OCI-LY1 (cell line): ENCODE measurements around the gene CCDC57.

ENCODE experiments used
- H2AFZ ChIP-seq: fragments of 200-600 bp; sonication (generic), shearing (Covaris generic); 2 replicates; pipeline ENCODE4 v1.6.0; 2014; ENCODE audit warnings: antibody characterized with exemption, mild to moderate bottlenecking, low read length
- H3F3A ChIP-seq: fragments of 200-600 bp; sonication (generic), shearing (Covaris generic); 2 replicates; pipeline ENCODE4 v1.6.0; 2014; ENCODE audit warnings: mild to moderate bottlenecking, antibody characterized with exemption, low read length, moderate library complexity; ENCODE audit not compliant: insufficient read depth
- H3K27ac ChIP-seq: fragments of 200-600 bp; sonication (generic); 2 replicates; pipeline ENCODE4 v1.5.1; 2014; ENCODE audit warnings: low read length, mixed run types, mild to moderate bottlenecking, low read depth; ENCODE audit not compliant: poor library complexity, severe bottlenecking
- H3K27me3 ChIP-seq: fragments of 200-600 bp; sonication (generic); 2 replicates; pipeline ENCODE4 v1.6.0; 2014; ENCODE audit warnings: antibody characterized with exemption, mild to moderate bottlenecking, low read length, moderate library complexity; ENCODE audit not compliant: insufficient read depth
- H3K36me3 ChIP-seq: fragments of 200-600 bp; sonication (generic); 2 replicates; pipeline ENCODE4 v1.6.1; 2014; ENCODE audit warnings: mild to moderate bottlenecking, antibody characterized with exemption, low read length, moderate library complexity, mixed read lengths; ENCODE audit not compliant: insufficient read depth
- H3K4me1 ChIP-seq: fragments of 200-600 bp; sonication (generic); 2 replicates; pipeline ENCODE4 v1.5.1; 2014; ENCODE audit warnings: mild to moderate bottlenecking, low read length, moderate library complexity; ENCODE audit not compliant: insufficient read depth, severe bottlenecking
- H3K4me2 ChIP-seq: fragments of 200-600 bp; sonication (generic), shearing (Covaris generic); 2 replicates; pipeline ENCODE4 v1.6.1; 2014; ENCODE audit warnings: low read length
- H3K4me3 ChIP-seq: fragments of 200-600 bp; sonication (generic); 2 replicates; pipeline ENCODE4 v1.5.1; 2014; ENCODE audit warnings: low read length, low read depth, mild to moderate bottlenecking, mixed read lengths; ENCODE audit not compliant: poor library complexity, severe bottlenecking
- H3K79me2 ChIP-seq: fragments of 200-600 bp; shearing (Covaris generic); 2 replicates; pipeline ENCODE4 v1.6.1; 2016; ENCODE audit warnings: mixed run types, low read length, mixed read lengths; ENCODE audit not compliant: insufficient read depth
- H3K9ac ChIP-seq: fragments of 200-600 bp; sonication (generic), shearing (Covaris generic); 2 replicates; pipeline ENCODE4 v1.6.1; 2014; ENCODE audit warnings: mild to moderate bottlenecking, low read length, mixed read lengths
- H3K9me2 ChIP-seq: fragments of 200-600 bp; sonication (generic), shearing (Covaris generic); 2 replicates; pipeline ENCODE4 v1.6.1; 2014; ENCODE audit warnings: low read depth, mild to moderate bottlenecking, low read length, mixed read lengths
- H3K9me3 ChIP-seq: fragments of 200-600 bp; shearing (Covaris generic); 2 replicates; pipeline ENCODE4 v1.6.1; 2014; ENCODE audit warnings: low read length, mixed read lengths
- H4K20me1 ChIP-seq: fragments of 200-600 bp; sonication (generic), shearing (Covaris generic); 2 replicates; pipeline ENCODE4 v1.6.0; 2016; ENCODE audit warnings: mild to moderate bottlenecking, low read length; ENCODE audit not compliant: insufficient read depth
- EZH2 ChIP-seq: fragments of 200-600 bp; sonication (generic), shearing (Covaris generic); IDR thresholded peaks from 2 replicates; pipeline ENCODE4 v1.8.0; 2017; ENCODE audit warnings: borderline replicate concordance, mixed run types, mild to moderate bottlenecking, antibody characterized with exemption, low read length, moderate library complexity, mixed read lengths
- TF ChIP-seq, protein P1 (sequence below): fragments of 200-600 bp; sonication (generic), shearing (Covaris generic); IDR thresholded peaks from 2 replicates; pipeline ENCODE4 v1.5.1; 2017; ENCODE audit warnings: mild to moderate bottlenecking, antibody characterized with exemption, low read length, moderate library complexity, mixed read lengths

Gene CCDC57

GRCh38 chr17:82088838-82089722 lies 123.6 kb downstream of the CCDC57 start:
- Histone ChIP-seq H3K27me3 (no peaks in the 10 kb centered on the region), H3K79me2 (no peaks in the 10 kb centered on the region), H3K27ac (no peak overlapping the region), H3K9me3 (no peaks in the 10 kb centered on the region), H3F3A (no peaks in the 10 kb centered on the region), H3K4me1 (no peaks in the 10 kb centered on the region), H3K4me2 (no peak overlapping the region), H3K9me2 (no peaks in the 10 kb centered on the region), H3K9ac (no peak overlapping the region), H4K20me1 (no peaks in the 10 kb centered on the region), H2AFZ (no peak overlapping the region), H3K36me3 (peaks cover 99% of the 10 kb centered on the region), H3K4me3 (no peak overlapping the region)
- TF ChIP-seq, protein P1, sequence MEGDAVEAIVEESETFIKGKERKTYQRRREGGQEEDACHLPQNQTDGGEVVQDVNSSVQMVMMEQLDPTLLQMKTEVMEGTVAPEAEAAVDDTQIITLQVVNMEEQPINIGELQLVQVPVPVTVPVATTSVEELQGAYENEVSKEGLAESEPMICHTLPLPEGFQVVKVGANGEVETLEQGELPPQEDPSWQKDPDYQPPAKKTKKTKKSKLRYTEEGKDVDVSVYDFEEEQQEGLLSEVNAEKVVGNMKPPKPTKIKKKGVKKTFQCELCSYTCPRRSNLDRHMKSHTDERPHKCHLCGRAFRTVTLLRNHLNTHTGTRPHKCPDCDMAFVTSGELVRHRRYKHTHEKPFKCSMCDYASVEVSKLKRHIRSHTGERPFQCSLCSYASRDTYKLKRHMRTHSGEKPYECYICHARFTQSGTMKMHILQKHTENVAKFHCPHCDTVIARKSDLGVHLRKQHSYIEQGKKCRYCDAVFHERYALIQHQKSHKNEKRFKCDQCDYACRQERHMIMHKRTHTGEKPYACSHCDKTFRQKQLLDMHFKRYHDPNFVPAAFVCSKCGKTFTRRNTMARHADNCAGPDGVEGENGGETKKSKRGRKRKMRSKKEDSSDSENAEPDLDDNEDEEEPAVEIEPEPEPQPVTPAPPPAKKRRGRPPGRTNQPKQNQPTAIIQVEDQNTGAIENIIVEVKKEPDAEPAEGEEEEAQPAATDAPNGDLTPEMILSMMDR: no peak
- TF ChIP-seq EZH2: no peak

DNA sequence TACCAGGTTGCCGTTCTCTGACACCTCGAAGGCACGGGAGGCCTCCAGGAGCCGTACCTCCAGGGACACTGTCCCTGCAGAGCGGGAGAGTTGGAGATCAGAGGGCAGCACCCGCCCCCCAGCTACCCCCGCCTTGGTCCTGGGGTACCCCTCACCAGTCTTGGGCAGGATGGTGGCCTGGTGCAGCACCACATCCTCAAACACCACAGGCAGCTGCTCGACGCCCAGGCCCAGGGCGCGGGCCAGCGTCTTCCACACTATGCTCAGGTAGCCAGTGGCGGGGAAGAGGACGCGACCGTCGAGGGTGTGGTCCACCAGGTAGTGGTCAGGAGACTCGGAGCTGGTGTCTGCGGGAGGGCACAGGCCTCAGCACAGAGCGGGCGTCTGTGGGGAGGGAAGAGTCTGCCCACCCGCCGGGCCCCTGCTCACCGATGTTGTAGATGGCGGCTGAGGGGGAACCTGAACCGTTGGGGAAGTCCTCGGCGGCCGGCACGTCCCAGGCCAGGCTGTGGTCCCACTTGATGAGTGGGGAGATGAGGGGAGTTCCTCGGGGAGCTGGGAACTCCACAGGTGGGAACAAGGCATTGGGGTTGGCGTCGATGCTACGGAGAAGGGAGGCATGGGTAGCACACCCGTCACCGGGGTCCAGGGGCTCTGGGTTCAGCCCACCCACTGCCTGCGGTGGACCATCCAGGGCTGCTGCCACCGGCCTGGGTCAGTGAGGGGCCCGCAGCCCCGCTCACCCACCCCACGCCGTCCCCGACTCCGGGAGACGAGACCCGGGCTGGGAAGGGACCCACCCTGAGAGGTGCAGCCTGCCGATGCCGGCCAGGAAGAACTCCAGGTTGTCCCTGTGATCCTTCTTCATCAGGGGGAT lies 124.4 kb downstream of the CCDC57 start:
- H3K9me3 ChIP-seq: no peaks in the 10 kb centered on the region
- no peak overlapping the region for H3K9ac ChIP-seq
- no peaks in the 10 kb centered on the region for H3K79me2 ChIP-seq
- TF ChIP-seq EZH2: no peak
- TF ChIP-seq, protein P1: no peak
- no peaks in the 10 kb centered on the region for H3F3A ChIP-seq
- H3K27ac ChIP-seq: no peak overlapping the region
- no peaks in the 10 kb centered on the region for H4K20me1 ChIP-seq
- no peaks in the 10 kb centered on the region for H3K4me1 ChIP-seq
- H3K36me3 ChIP-seq: peaks cover 100% of the 10 kb centered on the region
- no peaks in the 10 kb centered on the region for H3K27me3 ChIP-seq
- no peak overlapping the region for H2AFZ ChIP-seq
- H3K9me2 ChIP-seq: no peaks in the 10 kb centered on the region
- H3K4me2 ChIP-seq: no peak overlapping the region
- H3K4me3 ChIP-seq: no peak overlapping the region

DNA sequence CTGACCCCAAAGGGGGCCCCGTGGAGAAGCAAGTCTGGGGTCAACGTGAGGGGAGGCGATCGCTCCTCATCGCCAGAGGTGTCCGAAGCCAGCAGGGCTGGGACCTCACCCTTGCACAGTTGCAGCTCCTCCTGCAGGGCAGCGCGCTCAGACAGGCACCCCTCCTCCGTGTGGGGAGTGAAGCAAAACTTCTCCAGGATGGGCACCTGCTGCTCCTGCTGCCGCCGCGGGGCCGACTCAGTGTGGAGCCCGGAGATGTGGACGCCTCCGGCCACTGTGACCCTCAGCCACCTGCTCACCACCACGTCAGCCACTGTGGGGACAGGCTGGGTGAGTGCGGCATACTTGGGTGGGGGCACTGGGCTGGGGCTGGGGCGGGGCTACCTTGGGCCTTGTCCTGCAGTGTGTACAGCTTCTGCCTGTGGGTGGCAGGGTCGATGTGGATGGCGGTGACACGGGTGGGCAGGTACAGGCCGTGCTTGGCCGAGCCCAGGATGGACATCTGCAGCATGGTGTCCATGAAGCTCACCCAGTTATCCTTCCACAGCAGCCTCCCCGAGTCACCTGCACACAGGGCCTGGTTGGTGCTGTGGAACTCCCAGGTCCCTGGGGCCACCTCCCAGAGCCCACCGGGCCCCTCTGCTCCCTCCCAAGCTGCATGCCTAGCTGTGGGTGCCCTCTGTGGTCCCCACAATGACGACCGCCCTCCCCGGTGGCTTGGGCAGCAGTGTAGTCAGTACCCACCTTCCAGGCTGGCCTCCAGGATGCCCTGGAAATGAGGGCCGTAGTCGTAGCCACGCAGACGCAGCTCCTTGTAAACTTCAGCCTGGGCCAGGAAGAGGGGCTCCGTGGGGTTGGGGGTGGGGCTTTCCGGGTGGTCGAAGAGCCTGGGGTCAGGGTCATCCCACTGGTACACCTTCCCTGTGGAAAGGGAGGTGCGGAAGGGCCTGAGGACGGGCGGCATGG lies 125.4 kb downstream of the CCDC57 start:
- no peak overlapping the region for H2AFZ ChIP-seq

More for the DNA sequence above, 125.4 kb downstream of the CCDC57 start:
- no peaks in the 10 kb centered on the region for H3K4me1 ChIP-seq
- H4K20me1 ChIP-seq: no peaks in the 10 kb centered on the region
- no peak overlapping the region for H3K4me2 ChIP-seq
- TF ChIP-seq, protein P1: no peak
- no peak for TF ChIP-seq EZH2
- H3K27me3 ChIP-seq: no peaks in the 10 kb centered on the region
- no peaks in the 10 kb centered on the region for H3K9me3 ChIP-seq
- peaks cover 100% of the 10 kb centered on the region for H3K36me3 ChIP-seq
- H3F3A ChIP-seq: no peaks in the 10 kb centered on the region
- H3K9ac ChIP-seq: no peak overlapping the region
- H3K4me3 ChIP-seq: no peak overlapping the region
- H3K9me2 ChIP-seq: no peaks in the 10 kb centered on the region
- no peak overlapping the region for H3K27ac ChIP-seq
- no peaks in the 10 kb centered on the region for H3K79me2 ChIP-seq
